Stimulated activated CD4-positive, alpha-beta T cell treated with anti-CD3 and anti-CD28 coated beads, Interleukin-1b, Interleukin-23, amount 100 ng/mL, for 1 hour (primary cell): ENCODE measurements around the gene ASB15.

Experiments used
- DNase-seq, 2 donors: peaks; one replicate each; pipeline ENCODE4 v3.0.0-alpha.2; 2020; ENCODE audit warnings: low read depth in 2 of 2

Gene ASB15

DNA sequence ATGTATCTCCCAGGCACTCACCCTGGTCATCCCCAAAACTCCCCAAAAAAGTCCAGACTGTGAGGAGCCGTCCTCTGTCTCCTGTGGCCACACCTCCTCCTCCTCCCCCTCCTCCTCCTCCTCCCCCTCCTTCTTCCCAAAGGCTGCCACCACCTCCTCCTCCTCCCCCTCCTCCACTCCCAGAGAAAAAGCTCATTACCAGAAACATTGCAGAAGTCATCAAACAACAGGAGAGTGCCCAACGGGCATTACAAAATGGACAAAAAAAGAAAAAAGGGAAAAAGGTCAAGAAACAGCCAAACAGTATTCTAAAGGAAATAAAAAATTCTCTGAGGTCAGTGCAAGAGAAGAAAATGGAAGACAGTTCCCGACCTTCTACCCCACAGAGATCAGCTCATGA lies 61.1 kb downstream of the ASB15 start:
- DNase-seq: no peak

DNA sequence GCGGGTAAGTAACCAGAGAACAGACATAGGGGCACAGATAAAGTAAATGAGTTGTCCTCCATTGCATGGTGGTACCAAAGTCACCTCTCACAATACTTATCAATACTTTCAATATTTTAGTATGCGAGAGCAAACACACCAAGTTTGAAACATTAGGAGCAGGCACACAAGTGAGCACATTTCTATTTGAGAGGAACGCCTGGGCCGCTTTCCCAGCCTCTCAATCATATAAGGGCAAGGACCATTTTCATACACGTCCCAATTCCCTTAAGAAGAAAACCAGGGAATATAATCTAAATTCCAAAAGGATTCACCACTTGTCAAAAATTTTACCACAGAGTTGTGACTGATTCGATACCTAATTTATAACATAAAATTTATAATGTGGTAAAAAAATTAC lies 61.6 kb downstream of the ASB15 start:
- DNase-seq: no peak

- no peak for DNase-seq
Observed at GRCh38 chr7:123665157-123665556, 63.5 kb downstream of the ASB15 start.

GRCh38 chr7:123665896-123666295 lies 64.3 kb downstream of the ASB15 start:
- DNase-seq: no peak

DNA sequence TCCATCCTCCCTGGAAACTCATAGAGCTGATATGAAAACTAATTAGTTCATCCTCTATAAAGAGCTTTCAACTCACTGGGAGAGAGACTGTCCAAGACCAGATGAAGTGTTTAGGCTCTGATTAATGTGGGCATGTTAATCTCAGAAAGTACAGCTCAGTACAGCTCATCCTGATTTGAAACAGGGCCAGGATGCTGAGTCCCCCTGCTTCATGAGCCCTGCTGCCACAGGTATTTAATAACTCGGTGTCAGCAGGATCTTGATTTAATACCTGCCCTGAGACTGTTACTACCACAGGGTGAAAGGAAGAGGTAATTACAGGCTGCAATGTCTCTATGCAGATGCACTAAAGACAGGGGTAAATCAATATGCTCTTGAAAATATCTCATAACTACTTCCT lies 64.9 kb downstream of the ASB15 start:
- DNase-seq: no peak

DNA sequence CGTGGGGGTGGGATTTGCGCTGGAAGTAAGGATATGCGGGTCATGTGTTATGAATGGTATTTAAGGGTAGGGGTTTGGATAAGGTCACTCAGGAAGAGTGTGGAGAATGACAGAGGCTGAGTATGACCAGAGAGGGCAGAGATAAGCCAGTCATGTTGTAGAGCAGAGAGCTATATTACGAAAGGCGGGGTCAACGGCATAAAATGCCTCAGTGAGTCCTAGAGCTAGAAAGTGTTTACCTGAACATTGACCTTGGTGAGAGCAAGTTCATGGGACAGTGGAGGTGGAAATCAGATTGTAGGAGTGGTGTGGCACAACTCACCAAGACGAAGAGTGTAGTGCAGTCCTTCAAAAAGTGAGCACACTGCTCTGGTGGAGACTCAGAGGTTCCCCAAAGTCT lies 67.9 kb downstream of the ASB15 start:
- no peak for DNase-seq

DNA sequence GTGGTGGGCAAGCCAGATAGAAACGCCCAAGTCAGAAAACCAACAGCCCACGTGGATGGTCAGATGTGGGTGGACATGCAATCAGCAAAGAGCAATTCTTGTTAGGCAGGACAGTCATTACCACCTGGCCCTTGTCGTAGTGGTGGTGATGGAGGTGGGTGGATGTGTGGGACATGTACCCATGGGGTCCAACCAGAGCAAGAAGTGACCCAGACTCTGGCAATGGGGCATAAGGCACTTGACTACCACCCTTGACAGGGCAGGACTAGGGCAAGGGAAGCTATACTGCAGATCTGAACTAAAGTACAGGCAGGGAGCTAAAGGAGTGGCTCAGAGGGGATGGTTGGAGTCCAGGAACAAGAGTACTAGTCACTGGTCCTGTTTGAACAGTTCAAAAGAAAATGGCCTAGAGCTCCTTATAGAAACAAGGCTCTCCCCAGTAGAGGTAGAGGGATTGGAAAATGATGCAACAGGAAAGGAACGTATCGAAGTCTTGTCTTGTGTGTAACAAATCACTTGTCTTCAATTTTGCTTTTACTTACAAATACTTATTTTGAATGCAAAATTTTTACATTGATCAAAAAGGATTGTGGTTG lies 71.6 kb downstream of the ASB15 start:
- no peak for DNase-seq

DNA sequence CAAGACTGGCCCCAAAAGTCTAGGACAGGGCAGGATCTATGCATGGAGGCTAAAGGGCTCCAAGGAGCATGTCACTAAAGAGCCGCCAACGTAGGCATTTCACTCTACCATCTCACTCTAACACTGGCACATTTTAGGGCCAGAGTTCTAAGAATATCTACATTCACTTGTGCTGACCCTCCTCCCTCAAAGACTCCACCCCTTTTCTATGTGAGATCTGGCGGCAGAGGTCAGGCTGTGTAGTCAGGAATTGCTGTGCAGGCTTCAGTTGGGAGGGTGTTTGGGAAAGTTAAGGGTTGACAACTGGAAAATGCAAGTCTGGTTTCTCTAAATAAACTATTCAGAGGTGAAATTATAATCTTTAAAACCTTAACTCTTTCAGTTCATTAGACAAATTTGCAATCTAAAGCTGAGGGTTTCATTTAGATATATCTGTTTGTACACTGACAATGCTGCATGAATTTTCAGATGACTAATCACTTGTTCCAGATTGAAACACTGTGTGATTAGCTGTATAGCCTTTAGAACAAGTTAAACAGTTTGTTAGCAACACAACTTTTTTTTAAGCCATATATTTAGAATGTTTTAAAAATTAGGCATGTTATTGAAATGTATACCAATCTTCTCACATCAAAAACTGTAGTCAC lies 72.3 kb downstream of the ASB15 start:
- DNase-seq: no peak

GRCh38 chr7:123674399-123675180 lies 73.0 kb downstream of the ASB15 start:
- DNase-seq: no peak

DNA sequence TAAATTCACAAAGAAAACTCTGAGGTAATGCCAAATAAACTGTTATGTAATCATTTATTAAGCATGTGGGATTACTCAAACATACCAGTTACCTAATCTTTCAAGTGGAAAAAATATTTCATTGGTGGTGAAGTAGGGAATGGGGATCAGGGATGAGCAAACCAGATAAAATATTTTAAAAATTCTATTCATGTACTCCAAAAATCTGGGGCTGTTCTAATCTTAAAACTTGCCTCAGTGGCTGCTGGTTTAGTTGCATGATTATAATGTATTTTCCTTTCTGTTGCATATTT lies 73.5 kb downstream of the ASB15 start:
- DNase-seq: no peak

DNA sequence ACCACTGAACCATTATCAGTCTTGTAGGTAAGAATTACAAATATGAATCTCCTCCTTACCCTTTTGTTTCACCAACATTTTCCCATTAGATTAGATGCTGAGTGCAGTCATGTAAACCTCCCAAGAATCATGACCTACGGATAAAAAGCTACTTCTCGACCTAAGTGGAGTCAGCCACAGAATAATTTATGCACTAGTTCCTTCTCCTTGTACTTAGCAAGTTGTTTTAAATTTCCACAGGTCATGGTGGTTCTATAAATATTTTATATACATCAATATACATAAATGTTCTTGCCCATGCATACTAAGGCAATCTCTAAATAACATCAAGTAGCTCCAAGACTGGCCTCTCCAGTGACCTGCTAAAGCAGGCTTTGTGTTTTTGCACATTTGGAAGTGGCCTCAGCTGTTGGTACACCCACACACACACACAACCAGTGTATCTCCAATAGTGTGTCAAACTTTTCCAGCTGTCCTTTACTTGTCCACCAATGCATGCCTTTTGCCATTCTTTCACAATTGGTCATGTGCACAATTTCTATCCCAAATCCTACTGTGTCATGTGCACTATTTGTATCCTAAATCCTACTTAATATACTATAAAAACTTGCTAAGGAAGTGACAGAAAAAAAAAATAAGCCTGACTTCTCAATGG lies 75.6 kb downstream of the ASB15 start:
- no peak for DNase-seq

DNA sequence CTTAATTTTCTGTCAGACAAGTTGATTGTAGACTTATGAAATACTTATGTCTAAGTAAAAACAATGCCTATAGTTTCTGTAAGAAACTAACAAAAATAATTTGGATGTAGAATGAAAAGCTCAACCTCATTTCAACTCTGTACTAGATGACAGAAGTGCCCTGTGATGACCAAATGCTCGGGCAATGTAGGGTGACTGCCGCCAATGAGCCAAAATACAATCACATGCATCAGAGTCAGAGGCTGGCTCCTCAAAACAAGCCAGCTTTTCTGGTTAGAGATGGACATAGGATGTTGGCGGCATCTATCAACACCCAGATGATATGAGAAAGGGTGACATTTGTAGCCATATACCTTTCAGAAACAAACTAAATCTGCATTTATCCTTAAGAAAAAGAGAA lies 78.0 kb downstream of the ASB15 start:
- DNase-seq: no peak

DNA sequence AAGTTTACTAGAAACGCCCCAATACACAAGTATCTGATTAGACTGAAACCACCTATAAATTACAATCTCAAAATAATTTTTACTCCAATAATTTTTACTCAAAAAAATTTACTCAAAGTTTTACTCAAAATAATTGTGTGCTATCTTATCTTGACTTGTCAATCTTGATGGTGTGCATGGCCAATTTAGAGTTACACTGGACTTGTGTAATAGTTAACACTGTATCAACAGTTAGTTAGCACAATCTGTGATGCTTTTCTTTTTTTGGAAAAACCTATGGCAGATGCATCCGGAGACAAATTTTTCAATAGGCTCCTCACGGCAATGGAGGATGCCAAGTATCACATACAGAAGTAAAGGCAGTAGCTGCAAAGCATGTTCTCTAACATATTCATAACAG lies 79.0 kb downstream of the ASB15 start:
- no peak for DNase-seq

GRCh38 chr7:123681561-123681960 lies 79.9 kb downstream of the ASB15 start:
- no peak for DNase-seq

DNA sequence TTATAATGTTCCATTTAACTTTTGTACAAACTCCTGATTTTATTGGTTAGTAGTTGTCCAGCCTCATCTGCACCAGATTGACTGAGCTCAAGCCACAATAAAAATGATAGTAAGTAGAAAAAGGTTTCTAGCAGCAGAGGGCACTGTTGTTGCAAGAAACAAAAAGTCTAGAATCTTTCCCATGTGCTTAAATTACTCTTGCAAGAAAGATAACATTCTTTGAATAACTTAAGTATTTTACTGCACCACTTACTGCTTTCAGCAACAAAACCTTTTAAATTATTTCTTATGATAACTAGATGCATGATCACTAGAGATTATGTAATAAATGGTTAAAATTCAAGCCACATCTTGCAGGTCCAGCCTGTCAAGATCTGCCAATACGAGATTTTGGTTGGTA lies 81.1 kb downstream of the ASB15 start:
- no peak for DNase-seq

DNA sequence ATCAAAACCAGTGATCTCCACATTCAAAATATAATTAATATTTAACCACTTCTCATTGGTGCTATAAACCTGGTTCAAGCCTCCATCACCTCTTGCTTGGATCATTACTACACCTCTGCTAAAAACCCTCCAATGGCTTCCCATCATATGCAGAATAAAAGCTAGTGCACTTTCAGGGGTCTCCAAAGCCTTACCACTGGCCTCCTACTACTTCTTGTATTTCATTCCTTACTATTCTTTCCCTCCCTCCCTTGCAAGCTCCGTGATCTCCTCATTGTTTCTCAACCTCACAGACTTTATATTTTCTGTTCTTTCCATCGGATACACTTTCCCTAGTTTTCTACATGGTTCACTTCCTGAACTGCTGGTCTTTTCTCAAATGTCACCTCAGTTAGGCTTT lies 85.5 kb downstream of the ASB15 start:
- no peak for DNase-seq

- DNase-seq: no peak
Observed at GRCh38 chr7:123687727-123688126, 86.1 kb downstream of the ASB15 start.
